Tibial nerve (tissue), 4 donors: ENCODE measurements around the gene TFAP2D.

ENCODE experiments used
- EP300 ChIP-seq, 2 donors: sonication (generic); formaldehyde crosslinking; IDR thresholded peaks; one replicate each; pipeline ENCODE4 v1.6.1; 2017; ENCODE audit warnings: antibody characterized with exemption in 2 of 2, mild to moderate bottlenecking in 1 of 2
- TF ChIP-seq, protein P1 (sequence below), 5 experiments: fragments of 200-600 bp in 3 of 5; fragments of 450-650 bp in 2 of 5; sonication (generic) in 3 of 5; IDR thresholded peaks; one replicate each; pipeline ENCODE4 v1.5.1; 2016 to 2019; ENCODE audit warnings: antibody characterized with exemption in 5 of 5, mild to moderate bottlenecking in 3 of 5, moderate library complexity in 2 of 5

- TF ChIP-seq, protein P1, sequence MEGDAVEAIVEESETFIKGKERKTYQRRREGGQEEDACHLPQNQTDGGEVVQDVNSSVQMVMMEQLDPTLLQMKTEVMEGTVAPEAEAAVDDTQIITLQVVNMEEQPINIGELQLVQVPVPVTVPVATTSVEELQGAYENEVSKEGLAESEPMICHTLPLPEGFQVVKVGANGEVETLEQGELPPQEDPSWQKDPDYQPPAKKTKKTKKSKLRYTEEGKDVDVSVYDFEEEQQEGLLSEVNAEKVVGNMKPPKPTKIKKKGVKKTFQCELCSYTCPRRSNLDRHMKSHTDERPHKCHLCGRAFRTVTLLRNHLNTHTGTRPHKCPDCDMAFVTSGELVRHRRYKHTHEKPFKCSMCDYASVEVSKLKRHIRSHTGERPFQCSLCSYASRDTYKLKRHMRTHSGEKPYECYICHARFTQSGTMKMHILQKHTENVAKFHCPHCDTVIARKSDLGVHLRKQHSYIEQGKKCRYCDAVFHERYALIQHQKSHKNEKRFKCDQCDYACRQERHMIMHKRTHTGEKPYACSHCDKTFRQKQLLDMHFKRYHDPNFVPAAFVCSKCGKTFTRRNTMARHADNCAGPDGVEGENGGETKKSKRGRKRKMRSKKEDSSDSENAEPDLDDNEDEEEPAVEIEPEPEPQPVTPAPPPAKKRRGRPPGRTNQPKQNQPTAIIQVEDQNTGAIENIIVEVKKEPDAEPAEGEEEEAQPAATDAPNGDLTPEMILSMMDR (IDR thresholded peaks at IDR 0.05): no peak
- no peak for TF ChIP-seq EP300 (IDR thresholded peaks at IDR 0.05)
Observed at GRCh38 chr6:50708664-50709365, 4.5 kb upstream of the TFAP2D start.
